Uterus (tissue), 4 donors: ENCODE results near the gene ANKRD11. TPM values are rescaled to one million over a fixed set of nuclear protein-coding genes. Genes with fewer than 3 reads are reported as not detected.

Source experiments
- DNase-seq, 2 donors: peaks; one replicate each; pipeline ENCODE4 v3.0.0-alpha.2; 2019 to 2020
- H3K27ac ChIP-seq, 2 donors: fragments of 200-600 bp; sonication (generic); 1 replicate in 1 of 2; 2 replicates in 1 of 2; pipeline ENCODE4 v1.5.1; 2016 to 2018
- H3K27me3 ChIP-seq, 2 donors: fragments of 200-600 bp; sonication (generic); one replicate each; pipeline ENCODE4 v1.5.1; 2018 to 2019; ENCODE audit warnings: control low read depth in 1 of 2
- H3K36me3 ChIP-seq, 2 donors: fragments of 200-600 bp; sonication (generic); one replicate each; pipeline ENCODE4 v1.5.1; 2019; ENCODE audit warnings: control low read depth in 1 of 2
- H3K4me1 ChIP-seq, 2 donors: fragments of 200-600 bp; sonication (generic); one replicate each; pipeline ENCODE4 v1.5.1; 2018 to 2019; ENCODE audit warnings: control low read depth in 1 of 2
- H3K4me3 ChIP-seq, 2 donors: fragments of 200-600 bp; sonication (generic); 1 replicate in 1 of 2; 2 replicates in 1 of 2; pipeline ENCODE4 v1.5.1; 2018 to 2019; ENCODE audit warnings: mild to moderate bottlenecking in 1 of 2
- H3K9me3 ChIP-seq, 2 donors: fragments of 200-600 bp; sonication (generic); one replicate each; pipeline ENCODE4 v1.5.1; 2019; ENCODE audit warnings: control low read depth in 1 of 2
- POLR2A ChIP-seq, 2 donors: fragments of 450-650 bp; IDR thresholded peaks; one replicate each; pipeline ENCODE4 v1.6.1; 2016; ENCODE audit warnings: antibody characterized with exemption in 2 of 2, mild to moderate bottlenecking in 1 of 2, moderate library complexity in 1 of 2
- intact Hi-C: fragments of 100-400 bp; cut with DNase I; formaldehyde crosslinking; loops from one replicate; pipeline ENCODE4 v1.15.1; 2023; ENCODE audit warnings: low total_unique reads
- total RNA-seq, 4 donors: library from RNA; depleted of rRNA in 3 of 4; stranded (reverse); fragments of >200 nt in 3 of 4; gene quantifications; one replicate each; pipeline versions ENCODE4 v1.1.0 to v1.2.4, GENCODE V29; 2014 to 2023
- TF ChIP-seq, protein P1 (sequence below), 4 experiments: fragments of 200-600 bp in 2 of 4; fragments of 450-650 bp in 2 of 4; sonication (generic) in 2 of 4; IDR thresholded peaks; one replicate each; pipeline ENCODE4 v1.5.1; 2016 to 2019; ENCODE audit warnings: antibody characterized with exemption in 4 of 4, mild to moderate bottlenecking in 2 of 4, moderate library complexity in 1 of 4
- donor health status: DM: yes; HTN: yes; CAD: no.

Gene ANKRD11
- total RNA-seq, 4 donors from 2014 or later: 20.5 to 182 (median 45.5) TPM

DNA sequence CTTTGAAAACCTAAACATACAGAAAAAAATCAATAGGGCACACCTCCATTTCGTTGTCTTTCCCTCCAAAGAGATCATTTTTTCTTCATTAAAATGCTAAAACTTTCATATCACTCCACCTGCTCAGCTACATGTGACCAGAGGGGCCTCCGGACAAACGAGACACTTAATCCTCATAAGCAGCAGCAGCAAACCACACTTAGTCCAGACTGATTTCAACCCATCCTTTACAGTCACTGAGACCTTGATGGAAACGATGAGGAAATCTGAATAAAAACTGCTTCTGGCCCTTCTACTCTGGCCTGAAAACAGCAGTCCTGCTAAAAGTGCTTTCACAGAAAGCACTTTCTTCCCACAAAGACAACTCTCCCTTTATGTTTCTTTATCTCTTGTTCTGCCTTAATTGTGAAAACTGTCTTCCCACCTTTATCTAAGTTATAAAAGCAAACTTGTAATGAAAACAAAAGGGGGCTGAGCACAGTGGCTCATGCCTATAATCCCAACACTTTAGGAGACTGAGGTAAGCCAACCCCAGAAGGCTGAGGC is 4.6 kb downstream of the ANKRD11 start:
- Histone ChIP-seq H3K36me3 (no peaks in the 10 kb centered on the region), H3K4me1 (peaks cover 0 to 6% of the 10 kb centered on the region in 2 donors), H3K9me3 (no peaks in the 10 kb centered on the region), H3K27ac (peak overlapping the region in 1 of 2 donors; percentile 7), H3K27me3 (no peaks in the 10 kb centered on the region), H3K4me3 (no peak overlapping the region)
- TF ChIP-seq, protein P1, sequence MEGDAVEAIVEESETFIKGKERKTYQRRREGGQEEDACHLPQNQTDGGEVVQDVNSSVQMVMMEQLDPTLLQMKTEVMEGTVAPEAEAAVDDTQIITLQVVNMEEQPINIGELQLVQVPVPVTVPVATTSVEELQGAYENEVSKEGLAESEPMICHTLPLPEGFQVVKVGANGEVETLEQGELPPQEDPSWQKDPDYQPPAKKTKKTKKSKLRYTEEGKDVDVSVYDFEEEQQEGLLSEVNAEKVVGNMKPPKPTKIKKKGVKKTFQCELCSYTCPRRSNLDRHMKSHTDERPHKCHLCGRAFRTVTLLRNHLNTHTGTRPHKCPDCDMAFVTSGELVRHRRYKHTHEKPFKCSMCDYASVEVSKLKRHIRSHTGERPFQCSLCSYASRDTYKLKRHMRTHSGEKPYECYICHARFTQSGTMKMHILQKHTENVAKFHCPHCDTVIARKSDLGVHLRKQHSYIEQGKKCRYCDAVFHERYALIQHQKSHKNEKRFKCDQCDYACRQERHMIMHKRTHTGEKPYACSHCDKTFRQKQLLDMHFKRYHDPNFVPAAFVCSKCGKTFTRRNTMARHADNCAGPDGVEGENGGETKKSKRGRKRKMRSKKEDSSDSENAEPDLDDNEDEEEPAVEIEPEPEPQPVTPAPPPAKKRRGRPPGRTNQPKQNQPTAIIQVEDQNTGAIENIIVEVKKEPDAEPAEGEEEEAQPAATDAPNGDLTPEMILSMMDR (IDR thresholded peaks at IDR 0.05): no peak
- no peak for TF ChIP-seq POLR2A (IDR thresholded peaks at IDR 0.05)
- no peak for DNase-seq
- intact Hi-C loops: no loop called here

DNA sequence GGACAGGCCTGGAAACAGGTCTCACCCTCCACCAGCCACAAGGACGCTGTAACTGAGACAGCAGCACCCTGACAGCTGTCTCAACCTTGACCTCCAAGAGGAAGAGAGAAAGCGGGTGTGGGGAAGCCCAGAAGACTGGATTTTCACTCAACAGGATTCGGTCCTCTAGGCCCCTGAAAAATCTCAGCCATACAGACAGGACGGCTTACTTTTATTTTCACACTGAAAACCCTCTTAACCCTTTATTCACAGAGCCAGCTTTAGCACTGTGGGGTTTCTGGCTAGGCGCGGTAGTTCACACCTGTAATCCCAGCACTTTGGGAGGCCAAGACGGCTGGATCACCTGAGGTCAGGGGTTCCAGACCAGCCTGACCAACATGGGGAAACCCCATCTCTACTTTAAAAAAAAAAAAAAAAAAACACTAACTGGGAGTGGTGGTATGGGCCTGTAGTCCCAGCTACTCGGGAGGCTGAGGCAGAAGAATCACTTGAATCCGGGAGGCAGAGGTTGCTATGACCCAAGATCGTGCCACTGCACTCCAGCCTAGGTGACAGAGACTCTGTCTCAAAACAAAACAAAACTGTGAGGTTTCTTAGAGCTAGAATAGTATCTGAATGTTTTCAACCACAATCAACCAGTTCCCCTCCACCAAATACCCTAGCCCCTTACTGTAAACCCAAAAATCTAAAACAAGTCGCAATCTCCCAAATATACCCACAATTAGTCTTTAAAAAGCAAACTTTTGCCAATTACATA is 5.3 kb downstream of the ANKRD11 start:
- Histone ChIP-seq H3K27ac (no peak overlapping the region), H3K36me3 (no peaks in the 10 kb centered on the region), H3K4me3 (no peak overlapping the region), H3K9me3 (no peaks in the 10 kb centered on the region), H3K4me1 (peaks cover 0 to 6% of the 10 kb centered on the region in 2 donors), H3K27me3 (no peaks in the 10 kb centered on the region)
- intact Hi-C loops: no loop called here
- TF ChIP-seq, protein P1 (IDR thresholded peaks at IDR 0.05): no peak
- TF ChIP-seq POLR2A (IDR thresholded peaks at IDR 0.05): no peak
- DNase-seq: no peak

DNA sequence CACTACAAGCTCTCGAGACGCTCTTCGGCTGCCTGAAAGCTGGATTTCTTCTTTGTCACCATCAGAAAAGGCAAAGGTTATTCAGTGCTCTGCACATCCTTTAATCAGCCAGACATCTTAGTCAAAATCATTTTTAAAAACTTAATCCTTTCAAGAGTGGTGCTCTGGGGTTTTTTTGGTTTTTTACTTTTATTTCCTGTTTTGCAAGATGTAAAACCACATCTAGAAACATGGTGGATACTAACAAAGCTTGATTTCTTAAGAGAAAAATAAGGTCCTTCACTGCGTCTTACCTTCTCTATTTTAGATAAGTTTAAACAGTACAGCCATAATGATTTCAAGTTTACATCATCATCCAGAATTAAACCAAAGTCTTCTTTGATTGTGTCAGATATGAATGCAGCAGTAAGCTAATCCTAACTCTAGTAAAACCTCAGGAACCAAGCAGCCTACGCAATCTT is 6.3 kb downstream of the ANKRD11 start:
- no peaks in the 10 kb centered on the region for H3K36me3 ChIP-seq
- peaks cover 0 to 6% of the 10 kb centered on the region in 2 donors for H3K4me1 ChIP-seq
- no peak for TF ChIP-seq POLR2A (IDR thresholded peaks at IDR 0.05)
- TF ChIP-seq, protein P1 (IDR thresholded peaks at IDR 0.05): no peak
- DNase-seq: no peak
- no peak overlapping the region for H3K27ac ChIP-seq
- H3K27me3 ChIP-seq: no peaks in the 10 kb centered on the region
- intact Hi-C loops: no loop called here
- no peaks in the 10 kb centered on the region for H3K9me3 ChIP-seq
- no peak overlapping the region for H3K4me3 ChIP-seq

DNA sequence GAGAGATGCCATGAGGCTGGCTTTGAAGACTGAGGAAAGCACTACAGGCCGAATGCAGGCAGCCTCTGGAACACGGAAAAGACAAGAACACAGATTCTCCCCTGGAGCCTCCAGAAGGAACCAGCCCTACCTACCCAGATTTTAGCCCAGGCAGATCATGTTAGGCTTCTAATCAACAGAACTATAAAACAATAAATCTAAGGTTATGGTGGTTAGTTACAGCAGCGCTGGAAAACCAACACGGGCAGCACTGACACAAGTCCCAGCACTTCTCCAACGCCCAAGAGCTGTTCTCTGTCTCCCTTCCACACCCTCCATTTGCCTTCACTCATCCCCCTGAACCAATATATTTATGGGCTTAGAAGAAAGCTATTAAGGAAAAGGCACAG is 7.5 kb downstream of the ANKRD11 start:
- no peak for DNase-seq
- intact Hi-C loops: no loop called here
- Histone ChIP-seq H3K27me3 (no peaks in the 10 kb centered on the region), H3K36me3 (no peaks in the 10 kb centered on the region), H3K4me3 (no peak overlapping the region), H3K4me1 (peaks cover 0 to 9% of the 10 kb centered on the region in 2 donors), H3K9me3 (no peaks in the 10 kb centered on the region), H3K27ac (peak overlapping the region in 1 of 2 donors; percentile 20)
- TF ChIP-seq POLR2A (IDR thresholded peaks at IDR 0.05): no peak
- TF ChIP-seq, protein P1 (IDR thresholded peaks at IDR 0.05): no peak

DNA sequence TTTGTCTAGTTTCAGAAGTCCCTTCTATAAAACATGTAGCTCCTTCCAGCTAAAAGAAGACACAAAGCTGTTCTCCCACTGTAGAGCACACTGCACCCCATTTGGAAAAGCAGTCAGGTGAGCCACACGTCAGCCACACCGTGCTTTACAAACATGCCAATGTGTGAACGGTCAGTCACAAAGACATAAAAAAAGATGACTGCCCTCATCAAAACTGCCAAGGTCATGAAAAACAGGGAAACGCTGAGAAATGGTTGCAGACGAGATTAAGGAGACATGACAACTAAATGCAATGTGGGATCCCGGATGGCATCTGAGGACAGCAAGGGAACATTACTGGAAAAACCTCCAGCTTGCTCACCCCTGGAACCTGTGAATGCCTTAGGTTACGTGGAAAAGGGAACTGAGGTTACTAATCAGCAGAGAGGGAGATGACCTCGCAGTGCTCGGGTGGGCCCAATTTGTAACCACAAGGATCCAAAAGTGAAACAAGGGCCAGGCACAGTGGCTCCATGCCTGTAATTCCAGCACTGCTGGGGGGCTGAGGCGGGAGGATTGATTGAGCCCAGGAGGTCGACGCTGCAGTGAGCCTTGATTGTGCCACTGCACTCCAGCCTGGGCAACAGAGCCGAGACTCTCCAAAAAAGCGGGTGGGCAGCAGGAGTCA is 8.1 kb downstream of the ANKRD11 start:
- Histone ChIP-seq H3K4me3 (no peak overlapping the region), H3K36me3 (no peaks in the 10 kb centered on the region), H3K4me1 (peaks cover 0 to 12% of the 10 kb centered on the region in 2 donors), H3K27me3 (no peaks in the 10 kb centered on the region), H3K9me3 (no peaks in the 10 kb centered on the region), H3K27ac (peak overlapping the region in 1 of 2 donors; percentile 20)
- TF ChIP-seq, protein P1 (IDR thresholded peaks at IDR 0.05): no peak
- no peak for TF ChIP-seq POLR2A (IDR thresholded peaks at IDR 0.05)
- DNase-seq: no peak
- intact Hi-C loops: no loop called here
